C4-2B (cell line): Measurements from ENCODE around the gene AFAP1L1.
"Not testable (repeated sequence)": the region's sequence is repeated elsewhere in the genome, so short reads cannot be mapped to it uniquely, and the experiment has no call there.

Experiments used
- H3K27ac ChIP-seq: fragments of 450-650 bp; 2 replicates; pipeline ENCODE4 v1.5.1; 2017
- CTCF ChIP-seq: fragments of 450-650 bp; conservative IDR thresholded peaks from 2 replicates; pipeline ENCODE4 v1.5.1; 2017; ENCODE audit warnings: mild to moderate bottlenecking
- ZFX ChIP-seq: fragments of 450-650 bp; IDR thresholded peaks from 2 replicates; pipeline ENCODE4 v1.6.1; 2017

The AFAP1L1 gene

GRCh38 chr5:149387982-149388381, 116.3 kb downstream of the AFAP1L1 start:
- H3K27ac ChIP-seq, result no peak overlapping the region
- TF ChIP-seq ZFX, result no peak
- TF ChIP-seq CTCF, result no peak

- TF ChIP-seq CTCF (no peak), ZFX (no peak)
- H3K27ac ChIP-seq, result no peak overlapping the region
These were observed 117.0 kb downstream of the AFAP1L1 start for GRCh38 chr5:149388498-149389190.

GRCh38 chr5:149389552-149390495, 118.2 kb downstream of the AFAP1L1 start:
- TF ChIP-seq CTCF, result no peak
- TF ChIP-seq ZFX, result no peak
- no peak overlapping the region for H3K27ac ChIP-seq

GRCh38 chr5:149391076-149391475, 119.4 kb downstream of the AFAP1L1 start:
- H3K27ac ChIP-seq, result not testable (repeated sequence)
